RKO (cell line): ENCODE results near the gene RPUSD1.

Experiments used
- DNase-seq: peaks from one replicate; pipeline ENCODE4 v3.0.0-alpha.2; 2016; ENCODE audit warnings: low spot score

RPUSD1 gene

DNA sequence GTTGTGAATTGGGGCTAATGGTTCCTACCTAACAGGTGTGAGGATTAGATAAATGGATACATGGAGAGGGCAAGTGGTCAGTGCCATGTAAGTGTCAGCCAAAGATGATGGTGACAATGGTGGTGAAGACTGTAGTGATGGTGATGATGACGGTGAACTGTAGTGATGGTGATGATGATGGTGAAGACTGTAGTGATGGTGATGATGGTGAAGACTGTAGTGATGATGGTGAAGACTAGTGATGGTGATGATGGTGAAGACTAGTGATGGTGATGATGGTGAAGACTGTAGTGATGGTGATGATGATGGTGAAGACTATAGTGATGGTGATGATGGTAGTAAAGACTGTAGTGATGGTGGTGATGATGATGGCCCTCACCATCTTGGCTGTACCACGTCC is 30.4 kb upstream of the RPUSD1 start:
- no peak for DNase-seq

- no peak for DNase-seq
These were observed 30.0 kb upstream of the RPUSD1 start for GRCh38 chr16:818132-818531.

DNA sequence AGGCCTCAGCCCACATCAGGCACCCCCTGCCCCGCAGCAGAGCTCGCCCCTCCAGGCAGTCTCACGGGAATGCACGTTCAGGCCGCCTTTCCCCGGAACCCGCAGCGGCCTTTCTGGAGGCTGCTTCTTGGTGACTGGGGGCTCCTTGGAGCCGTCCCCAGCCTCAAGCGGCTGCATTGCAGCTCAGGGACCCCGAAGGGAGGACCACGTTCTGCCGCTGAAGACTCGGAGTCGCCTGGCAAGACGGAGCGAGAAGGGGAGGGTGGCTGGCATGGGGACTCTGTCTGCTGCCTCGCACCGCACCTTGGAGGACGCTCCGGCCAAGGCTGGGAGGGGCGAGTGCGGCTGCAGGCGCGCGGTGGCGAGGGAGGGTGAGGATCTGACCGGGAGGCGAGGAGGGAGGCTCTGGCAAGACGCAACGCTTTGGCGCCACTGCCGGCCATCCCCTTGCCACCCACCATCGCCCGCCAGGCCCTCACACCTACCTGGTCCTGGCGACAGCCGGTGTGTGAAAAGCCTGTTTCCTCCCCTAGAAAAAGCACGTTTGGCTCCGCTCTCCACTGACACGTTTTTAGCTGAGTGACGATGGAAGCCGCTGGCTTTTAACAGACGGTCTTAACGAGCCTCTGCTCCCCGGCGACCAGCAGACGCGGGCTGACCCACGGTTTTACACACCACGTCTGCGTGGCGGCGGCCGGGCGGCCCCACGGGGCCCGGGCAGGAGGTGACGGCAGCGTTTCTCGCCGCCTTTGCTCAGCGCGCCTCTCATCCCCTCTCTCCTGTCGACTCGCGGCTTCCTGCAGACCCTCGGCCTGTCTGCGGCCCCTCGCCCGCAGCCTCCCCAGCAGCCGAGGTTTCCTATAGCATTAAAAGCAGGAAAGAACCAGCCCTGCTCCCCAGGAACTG is 29.1 kb upstream of the RPUSD1 start:
- no peak for DNase-seq

DNA sequence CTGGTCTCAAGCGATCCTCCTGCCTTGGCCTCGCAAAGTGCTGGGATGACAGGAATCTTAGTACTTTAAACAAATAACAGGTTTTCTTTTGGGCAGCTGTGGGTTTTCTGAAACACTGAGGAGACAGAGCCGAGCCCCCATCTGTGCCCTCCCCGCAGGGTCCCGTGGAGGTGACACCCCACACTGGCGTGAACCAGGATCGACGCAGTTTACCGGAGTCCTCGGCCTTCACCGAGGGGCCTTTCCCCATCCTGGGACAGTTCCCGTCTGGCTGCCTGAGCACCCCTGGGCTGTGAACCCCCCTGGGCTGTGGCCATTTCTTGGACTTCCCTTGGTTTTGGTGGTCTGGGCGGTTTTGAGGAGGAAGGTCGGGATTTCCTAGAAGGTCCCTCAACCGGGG is 27.7 kb upstream of the RPUSD1 start:
- DNase-seq: no peak

GRCh38 chr16:814974-815373 is 26.8 kb upstream of the RPUSD1 start:
- DNase-seq: peak; percentile 57

DNA sequence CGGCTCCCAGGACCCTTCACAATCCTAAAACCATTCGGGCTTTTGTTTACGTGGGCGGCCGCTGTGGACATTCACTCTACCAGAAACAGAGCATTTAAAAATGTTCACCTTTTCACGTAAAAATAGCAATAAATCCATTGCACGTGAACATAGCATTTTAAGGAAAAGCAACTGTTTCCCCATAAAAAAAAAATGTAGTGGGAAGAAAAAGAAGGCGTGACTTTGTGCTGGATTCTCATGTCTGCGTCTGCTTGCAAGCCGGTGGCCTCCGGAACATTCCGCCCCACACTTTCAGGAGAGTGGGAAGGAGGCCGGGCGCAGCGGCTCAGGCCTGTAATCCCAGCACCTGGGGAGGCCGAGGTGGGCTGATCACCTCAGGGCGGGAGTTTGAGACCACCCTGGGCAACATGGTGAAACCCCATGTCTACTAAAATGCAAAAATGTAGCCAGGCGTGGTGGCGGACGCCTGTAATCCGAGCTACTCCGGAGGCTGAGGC is 25.8 kb upstream of the RPUSD1 start:
- DNase-seq: no peak

GRCh38 chr16:813204-813915 is 25.2 kb upstream of the RPUSD1 start:
- no peak for DNase-seq

GRCh38 chr16:808085-808386 is 19.9 kb upstream of the RPUSD1 start:
- no peak for DNase-seq

DNA sequence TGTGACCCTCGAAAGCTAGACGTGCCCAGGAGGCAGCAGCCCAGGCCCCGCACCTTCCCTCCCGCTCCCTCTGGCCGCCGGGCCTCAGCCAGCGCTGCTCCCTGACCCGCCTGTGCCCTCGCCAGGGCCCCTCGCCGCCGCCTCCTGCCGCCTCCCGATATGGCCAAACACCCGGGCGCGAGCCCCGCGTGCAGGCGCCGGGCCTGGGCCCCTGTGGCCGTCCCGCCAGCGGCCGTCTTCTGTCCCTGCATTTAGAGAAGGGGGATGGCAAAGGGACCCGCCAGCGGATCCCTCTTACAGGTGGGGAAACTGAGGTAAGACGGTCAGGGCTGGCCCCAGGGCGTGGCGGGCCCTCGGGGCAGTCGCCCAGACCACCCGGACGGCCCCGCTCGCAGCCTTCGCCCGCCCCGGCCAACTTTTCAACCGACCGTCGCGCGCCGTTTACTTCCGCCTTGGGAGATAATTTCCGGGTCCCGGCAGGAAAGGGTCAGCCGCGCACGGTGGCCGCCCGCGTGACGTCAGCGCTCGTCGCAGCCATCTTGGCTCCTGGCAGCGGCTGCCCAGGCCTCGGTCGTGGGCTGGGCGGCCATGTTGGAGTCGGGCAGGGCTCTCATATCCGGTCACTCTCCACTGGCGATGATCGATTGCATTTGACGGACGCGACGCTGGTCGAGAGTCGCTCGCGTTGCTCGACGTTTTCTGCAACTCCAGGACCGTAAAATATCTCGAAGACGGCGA is 19.3 kb upstream of the RPUSD1 start:
- peak; percentile 91 for DNase-seq

DNA sequence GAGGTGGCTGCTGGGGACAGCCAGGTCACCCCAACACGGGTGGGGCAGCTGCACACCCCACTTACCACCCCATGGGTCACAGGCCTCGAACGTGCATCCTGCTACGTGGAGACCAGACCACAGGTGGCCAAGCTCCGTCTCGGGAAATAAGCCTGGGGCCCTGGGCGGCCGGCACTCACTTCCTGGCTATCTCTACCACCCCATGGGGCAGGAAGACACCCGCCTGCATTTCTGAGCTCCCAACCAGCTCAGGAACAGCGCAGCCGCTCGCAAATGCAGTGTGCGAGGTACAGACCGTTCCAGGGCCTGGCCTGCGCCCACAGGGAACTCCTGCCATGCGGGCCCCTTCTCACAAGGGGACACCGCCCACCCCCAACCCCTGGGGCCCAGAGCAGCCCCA is 17.3 kb upstream of the RPUSD1 start:
- no peak for DNase-seq

DNA sequence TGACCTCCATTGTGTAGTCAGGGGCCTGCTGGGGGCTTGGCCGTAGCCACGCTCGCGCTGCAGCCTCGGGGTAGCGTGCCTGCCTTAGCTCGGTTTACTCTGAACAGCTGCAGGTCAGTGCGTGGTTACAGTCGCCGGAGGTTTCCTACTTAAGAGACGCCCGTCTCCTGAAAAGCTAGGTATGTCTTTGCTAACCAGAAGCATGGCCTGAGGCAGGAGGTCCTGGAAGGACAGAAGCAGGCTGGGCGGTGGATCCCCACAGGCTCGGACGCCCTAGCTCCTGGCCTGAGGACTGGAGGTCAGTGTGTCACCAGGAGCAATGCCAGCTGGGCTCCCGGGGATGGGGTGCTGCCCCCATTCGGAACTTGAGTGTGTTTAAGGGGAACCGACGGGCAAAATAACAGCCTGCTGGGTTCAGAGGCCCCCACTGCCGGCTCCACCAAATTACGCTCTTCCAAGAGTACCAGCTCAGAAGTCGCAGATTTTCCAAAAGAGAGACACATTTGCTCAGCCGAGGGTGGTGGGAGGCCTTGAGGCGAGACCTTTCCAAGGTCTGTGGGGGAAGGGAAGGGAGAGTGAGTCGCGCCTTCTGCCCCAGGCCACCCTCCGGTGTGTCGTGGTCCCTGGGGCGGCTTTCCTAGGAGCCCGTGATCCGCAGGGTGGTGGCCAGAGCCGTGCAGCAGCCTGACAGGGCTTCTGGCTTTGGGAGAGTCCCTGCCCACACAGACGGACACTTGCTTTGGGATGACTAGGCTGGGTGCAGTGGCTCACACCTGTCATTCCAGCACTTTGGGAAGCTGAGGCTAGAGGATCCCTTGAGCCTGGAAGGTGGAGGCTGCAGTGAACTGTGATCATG is 16.2 kb upstream of the RPUSD1 start:
- no peak for DNase-seq

DNA sequence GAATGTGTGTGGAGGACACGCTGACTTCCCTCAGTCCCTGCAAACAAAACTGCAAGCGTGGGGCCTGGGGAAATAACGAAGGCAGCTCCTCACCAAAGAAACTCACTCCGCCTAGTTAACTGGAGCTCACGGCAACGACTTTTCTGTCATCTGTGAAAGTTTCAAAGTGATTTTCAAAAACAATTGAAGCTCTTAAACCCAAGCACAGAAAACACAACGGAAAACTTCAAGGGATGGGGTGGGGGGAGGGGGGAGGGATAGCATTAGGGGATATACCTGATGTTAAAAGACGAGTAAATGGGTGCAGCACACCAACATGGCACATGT is 15.5 kb upstream of the RPUSD1 start:
- no peak for DNase-seq

DNA sequence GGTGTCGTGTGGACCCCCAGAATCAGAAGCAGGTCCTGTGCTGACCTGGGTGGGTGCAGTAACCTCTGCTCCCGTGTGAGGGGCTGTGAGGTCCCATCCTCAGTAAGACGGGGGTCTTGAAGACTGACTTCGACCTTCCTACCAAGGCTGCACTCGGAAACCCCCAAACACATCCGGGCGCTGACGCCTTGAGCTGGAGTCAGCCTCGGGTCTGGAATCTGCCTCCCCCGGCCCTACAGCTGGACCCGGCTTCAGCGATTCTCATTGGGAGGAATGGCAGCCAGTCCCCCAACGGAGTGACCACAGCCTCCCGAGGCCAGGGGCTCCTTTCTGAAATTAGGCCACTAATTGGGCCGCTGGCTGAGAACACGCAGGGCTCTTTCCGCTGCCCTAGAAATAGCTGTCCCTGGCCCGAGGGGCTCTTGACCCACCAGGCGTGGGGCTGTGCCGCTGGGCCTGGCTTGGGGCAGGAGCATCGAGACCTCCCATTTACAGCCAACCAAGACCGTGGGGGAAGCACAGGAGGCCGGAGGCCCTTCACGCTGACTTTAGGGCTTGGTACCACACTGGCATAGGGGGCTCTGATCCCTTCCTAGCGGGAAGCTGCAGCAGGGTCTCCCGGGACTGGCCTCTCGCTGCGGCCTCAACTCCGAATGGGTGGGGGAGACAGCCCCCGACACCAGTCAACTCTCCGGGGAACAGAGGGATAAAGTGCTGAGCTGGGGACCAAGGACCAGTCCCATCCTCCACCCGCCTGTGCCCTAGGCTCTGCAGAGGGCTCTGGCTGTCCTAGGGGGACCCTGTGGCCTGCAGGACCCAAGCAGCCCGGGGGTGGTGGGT is 15.0 kb upstream of the RPUSD1 start:
- no peak for DNase-seq

DNA sequence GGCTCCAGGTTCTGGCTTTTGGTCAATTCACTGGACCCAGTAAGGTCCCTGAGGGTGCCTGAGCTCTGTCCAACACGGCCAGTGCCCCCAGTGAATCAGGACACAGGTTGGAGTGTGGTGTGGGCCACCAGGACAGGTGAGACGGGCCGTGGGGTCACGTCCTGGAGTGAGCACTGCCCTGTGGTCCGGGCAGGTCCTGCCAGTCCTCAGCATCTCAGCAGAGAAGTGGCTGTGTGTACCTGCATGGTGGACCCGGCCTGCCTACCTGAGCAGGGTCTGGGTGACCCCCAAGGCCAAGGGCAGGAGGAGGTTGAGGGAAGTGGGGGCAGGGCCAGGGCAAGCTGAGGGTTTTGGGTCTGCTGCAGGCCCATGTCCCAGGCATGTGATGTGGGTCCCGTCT is 14.3 kb upstream of the RPUSD1 start:
- no peak for DNase-seq

- DNase-seq: no peak
These were observed 13.6 kb upstream of the RPUSD1 start for GRCh38 chr16:801584-802363.

DNA sequence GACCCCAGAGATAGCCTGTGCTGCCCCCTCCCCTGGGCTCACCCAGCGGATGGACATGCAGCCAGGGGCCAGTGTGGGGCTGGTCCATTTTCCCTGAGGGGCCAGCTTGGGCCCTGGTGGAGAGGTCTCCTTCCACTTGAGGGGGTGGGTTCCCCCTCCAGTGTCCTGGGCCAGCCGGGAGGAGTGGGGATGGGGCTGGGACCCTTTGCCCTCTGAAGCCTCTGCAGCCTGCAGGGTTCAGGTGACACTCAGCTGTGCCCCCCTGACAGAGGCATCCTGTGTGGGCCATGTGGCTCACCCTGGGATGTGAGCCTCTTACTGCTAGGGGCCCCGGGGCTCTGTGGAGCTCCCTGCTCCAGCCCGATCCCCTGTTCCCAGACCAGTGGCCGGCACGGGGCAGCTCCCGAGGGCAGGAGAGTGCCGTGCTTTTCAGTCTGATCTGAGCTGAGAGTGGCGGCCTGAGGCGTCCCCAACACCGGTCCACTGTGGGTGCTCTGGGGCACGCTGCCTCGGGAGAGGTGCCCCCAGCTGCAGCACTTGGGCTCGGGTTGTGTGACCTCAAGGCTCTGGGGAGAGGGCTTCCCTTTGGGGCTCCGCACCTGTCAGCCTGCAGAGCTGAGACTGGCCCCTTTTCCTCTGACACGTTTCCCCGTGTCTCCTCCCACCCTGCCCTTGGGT is 12.8 kb upstream of the RPUSD1 start:
- DNase-seq: no peak

GRCh38 chr16:799948-800833 is 12.0 kb upstream of the RPUSD1 start, which contains the start of gene GNG13:
GNG13 (minus strand) TSS chr16:800734; CDS start chr16:799077, 1,657 bp downstream.
- DNase-seq: no peak
